ENCODE measurements around the gene ANO10. TPM values are rescaled to one million over a fixed set of nuclear protein-coding genes. Genes with fewer than 3 reads are reported as not detected.
"Not testable (repeated sequence)": the region's sequence is repeated elsewhere in the genome, so short reads cannot be mapped to it uniquely, and the experiment has no call there.

The ANO10 gene
- total RNA-seq, 1 experiment from 2014 or later, result 8.5 TPM

DNA sequence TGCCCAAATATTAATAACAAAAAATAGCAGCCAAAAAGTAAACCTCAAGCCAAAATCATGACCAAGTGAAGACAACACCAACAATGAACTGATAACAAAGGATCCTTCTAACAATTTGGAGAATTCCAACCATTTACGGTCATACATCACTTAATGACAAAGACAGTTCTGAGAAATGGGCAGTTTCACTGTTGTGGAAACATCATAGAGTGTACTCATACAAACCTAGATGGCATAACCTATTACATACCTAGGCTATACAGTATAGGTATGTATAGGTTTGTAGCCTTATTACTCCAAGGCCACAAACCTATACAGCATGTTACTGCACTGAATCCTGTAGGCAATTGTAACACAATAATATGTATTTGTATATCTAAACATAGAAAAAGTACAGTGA is 12.4 kb downstream of the ANO10 start:
- no peak for DNase-seq
- no peaks in the 10 kb centered on the region for H3K9me3 ChIP-seq (replicated peaks)
- no peak overlapping the region for H3K4me3 ChIP-seq
- no peaks in the 10 kb centered on the region for H3K36me3 ChIP-seq
- no peak overlapping the region for H3K27ac ChIP-seq
- H3K27me3 ChIP-seq, result no peaks in the 10 kb centered on the region
- H3K4me1 ChIP-seq, result no peaks in the 10 kb centered on the region

DNA sequence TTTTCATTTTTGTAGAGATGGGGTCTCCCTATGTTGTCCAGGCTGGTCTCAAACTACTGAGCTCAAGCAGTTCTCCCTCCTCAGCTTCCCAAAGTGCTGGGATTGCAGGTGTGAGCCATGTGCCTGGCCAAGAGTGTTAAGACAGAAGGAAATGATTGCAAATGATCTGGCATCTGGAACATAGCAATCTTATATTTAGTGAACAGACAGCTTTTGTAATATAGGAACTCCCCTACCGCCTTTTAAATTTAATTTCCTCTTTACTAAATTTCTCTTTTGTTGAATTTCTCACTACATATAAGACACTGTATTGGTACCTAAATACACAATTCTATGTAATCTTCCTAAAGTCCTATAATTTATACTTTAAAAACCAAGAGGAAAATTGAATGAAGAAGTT is 13.1 kb downstream of the ANO10 start:
- Histone ChIP-seq H3K36me3 (no peaks in the 10 kb centered on the region), H3K27me3 (no peaks in the 10 kb centered on the region), H3K27ac (no peak overlapping the region), H3K9me3 (replicated peaks) (no peaks in the 10 kb centered on the region), H3K4me3 (no peak overlapping the region), H3K4me1 (no peaks in the 10 kb centered on the region)
- DNase-seq, result no peak

DNA sequence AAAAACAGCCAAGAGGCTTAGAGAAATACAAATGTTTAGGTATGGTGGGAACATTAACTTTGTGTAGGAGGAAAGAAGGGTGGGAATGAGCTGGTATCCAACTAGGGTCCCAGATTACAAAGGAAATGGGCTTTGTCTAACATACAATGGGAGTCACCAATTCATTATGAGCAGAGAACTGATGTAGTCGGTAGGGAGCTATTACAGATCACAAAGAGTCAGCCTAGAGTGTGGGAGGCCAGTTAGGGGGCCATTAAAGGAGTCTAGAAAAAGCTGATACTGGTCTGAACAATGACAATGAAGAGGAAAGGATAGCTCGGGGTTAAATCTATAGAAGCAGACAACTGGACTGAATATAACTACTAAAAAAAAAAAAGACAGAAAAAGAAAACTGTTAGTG is 15.5 kb downstream of the ANO10 start:
- Histone ChIP-seq H3K27me3 (no peaks in the 10 kb centered on the region), H3K4me1 (no peaks in the 10 kb centered on the region), H3K36me3 (no peaks in the 10 kb centered on the region), H3K4me3 (no peak overlapping the region), H3K9me3 (replicated peaks) (no peaks in the 10 kb centered on the region), H3K27ac (no peak overlapping the region)
- no peak for DNase-seq

DNA sequence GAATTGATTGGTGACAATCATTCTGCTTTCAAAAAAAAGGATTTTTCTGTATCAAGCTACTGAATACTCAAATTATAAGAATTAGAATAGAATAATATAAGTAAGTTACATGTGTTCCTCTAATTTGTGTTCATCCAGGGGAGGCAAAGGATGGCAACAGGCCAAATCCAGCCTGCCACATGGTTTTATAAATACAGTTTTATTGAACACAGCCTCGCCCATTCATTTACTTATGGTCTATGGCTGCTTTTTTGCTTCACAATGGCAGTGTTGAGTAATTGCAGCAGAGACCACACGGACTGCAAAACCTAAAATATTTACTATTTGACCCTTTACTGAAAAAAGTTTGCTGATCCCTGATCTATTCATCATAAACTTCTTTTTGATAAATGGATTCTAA is 21.9 kb downstream of the ANO10 start:
- not testable (repeated sequence) for H3K27ac ChIP-seq; H3K4me1 ChIP-seq; H3K9me3 ChIP-seq (replicated peaks); H3K27me3 ChIP-seq; DNase-seq; H3K36me3 ChIP-seq; H3K4me3 ChIP-seq

DNA sequence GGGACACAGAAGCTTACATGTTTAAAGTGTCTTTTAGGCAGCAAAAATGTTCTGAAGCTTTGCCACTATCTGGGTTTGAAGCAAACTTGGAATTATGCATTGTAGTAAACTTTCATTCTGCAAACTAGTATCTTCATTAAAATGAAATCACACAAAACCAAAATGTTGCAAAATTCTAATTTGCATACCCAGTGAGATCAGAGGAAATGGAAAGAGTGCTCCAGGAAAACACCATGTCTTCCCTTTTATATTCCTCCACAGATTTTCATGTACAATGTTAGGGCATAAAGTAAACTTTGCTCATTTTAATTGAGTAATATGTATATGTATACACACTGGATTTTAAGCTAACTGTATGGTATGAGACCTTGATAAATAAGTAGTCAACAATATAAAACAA is 23.9 kb downstream of the ANO10 start:
- H3K36me3 ChIP-seq, result no peaks in the 10 kb centered on the region
- no peaks in the 10 kb centered on the region for H3K27me3 ChIP-seq
- no peak for DNase-seq
- no peak overlapping the region for H3K4me3 ChIP-seq
- H3K9me3 ChIP-seq (replicated peaks), result no peaks in the 10 kb centered on the region
- no peak overlapping the region for H3K27ac ChIP-seq
- H3K4me1 ChIP-seq, result no peaks in the 10 kb centered on the region

DNA sequence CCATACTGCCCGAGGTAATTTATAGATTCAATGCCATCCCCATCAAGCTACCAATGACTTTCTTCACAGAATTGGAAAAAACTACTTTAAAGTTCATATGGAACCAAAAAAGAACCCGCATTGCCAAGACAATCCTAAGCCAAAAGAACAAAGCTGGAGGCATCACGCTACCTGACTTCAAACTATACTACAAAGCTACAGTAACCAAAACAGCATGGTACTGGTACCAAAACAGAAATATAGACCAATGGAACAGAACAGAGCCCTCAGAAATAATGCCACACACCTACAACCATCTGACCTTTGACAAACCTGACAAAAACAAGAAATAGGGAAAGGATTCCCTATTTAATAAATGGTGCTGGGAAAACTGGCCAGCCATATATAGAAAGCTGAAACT is 25.6 kb downstream of the ANO10 start:
- DNase-seq; H3K27ac ChIP-seq; H3K4me3 ChIP-seq; H3K27me3 ChIP-seq; H3K4me1 ChIP-seq; H3K9me3 ChIP-seq (replicated peaks); H3K36me3 ChIP-seq: not testable (repeated sequence)

DNA sequence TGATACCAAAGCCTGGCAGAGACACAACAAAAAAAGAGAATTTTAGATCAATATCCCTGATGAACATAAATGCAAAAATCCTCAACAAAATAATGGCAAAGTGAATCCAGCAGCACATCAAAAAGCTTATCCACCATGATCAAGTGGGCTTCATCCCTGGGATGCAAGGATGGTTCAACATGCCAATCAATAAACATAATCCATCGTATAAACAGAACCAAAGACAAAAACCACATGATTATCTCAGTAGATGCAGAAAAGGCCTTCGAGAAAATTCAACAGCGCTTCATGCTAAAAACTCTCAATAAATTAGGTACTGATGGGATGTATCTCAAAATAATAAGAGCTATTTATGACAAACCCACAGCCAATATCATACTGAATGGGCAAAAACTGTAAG is 26.5 kb downstream of the ANO10 start:
- H3K36me3 ChIP-seq, H3K4me1 ChIP-seq, H3K27ac ChIP-seq: not testable (repeated sequence)

DNA sequence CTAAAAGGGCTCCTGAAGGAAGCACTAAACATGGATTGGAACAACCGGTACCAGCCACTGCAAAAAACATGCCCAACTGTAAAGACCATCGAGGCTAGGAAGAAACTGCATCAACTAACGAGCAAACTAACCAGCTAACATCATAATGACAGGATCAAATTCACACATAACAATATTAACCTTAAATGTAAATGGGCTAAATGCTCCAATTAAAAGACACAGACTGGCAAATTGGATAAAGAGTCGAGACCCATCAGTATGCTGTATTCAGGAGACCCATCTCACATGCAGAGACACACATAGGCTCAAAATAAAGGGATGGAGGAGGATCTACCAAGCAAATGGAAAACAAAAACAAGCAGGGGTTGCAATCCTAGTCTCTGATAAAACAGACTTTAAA is 28.2 kb downstream of the ANO10 start:
- not testable (repeated sequence) for DNase-seq; H3K4me1 ChIP-seq; H3K27ac ChIP-seq; H3K9me3 ChIP-seq (replicated peaks); H3K27me3 ChIP-seq; H3K36me3 ChIP-seq; H3K4me3 ChIP-seq

More for the DNA sequence above, 26.5 kb downstream of the ANO10 start:
- not testable (repeated sequence) for H3K27me3 ChIP-seq; DNase-seq; H3K4me3 ChIP-seq; H3K9me3 ChIP-seq (replicated peaks)

DNA sequence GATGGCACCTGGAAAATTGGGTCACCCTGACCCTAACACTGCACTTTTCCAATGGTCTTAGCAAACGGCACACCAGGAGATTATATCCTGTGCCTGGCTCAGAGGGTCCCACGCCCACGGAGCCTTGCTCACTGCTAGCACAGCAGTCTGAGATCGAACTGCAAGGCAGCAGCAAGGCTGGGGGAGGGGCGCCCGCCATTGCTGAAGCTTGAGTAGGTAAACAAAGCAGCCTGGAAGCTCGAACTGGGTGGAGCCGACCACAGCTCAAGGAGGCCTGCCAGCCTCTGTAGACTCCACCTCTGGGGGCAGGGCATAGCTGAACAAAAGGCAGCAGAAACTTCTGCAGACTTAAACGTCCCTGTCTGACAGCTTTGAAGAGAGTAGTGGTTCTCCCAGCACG is 29.9 kb downstream of the ANO10 start:
- not testable (repeated sequence) for H3K27ac ChIP-seq; H3K9me3 ChIP-seq (replicated peaks); H3K36me3 ChIP-seq; H3K4me1 ChIP-seq; H3K27me3 ChIP-seq; H3K4me3 ChIP-seq; DNase-seq

DNA sequence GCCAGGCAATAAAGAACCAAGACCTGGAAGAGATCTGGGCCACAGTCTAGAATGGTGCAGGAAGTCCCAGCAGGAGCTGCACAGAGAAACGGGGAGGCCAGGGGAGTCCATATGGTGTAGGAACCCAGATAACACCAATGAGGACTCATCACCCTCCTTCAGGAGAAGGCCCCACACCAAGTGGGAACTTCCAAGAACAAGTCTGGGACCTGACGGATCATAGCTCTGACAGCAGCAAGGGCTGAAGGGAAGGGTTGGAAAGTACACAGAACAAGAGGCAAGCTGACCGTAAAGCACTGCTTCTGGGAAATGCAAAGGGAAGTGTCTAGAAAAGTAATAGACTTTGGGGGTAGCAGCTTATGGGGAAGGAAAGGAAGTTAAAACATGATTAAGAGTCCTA is 34.5 kb downstream of the ANO10 start:
- Histone ChIP-seq H3K27ac (no peak overlapping the region), H3K9me3 (replicated peaks) (no peaks in the 10 kb centered on the region), H3K4me3 (no peak overlapping the region), H3K4me1 (no peaks in the 10 kb centered on the region), H3K27me3 (no peaks in the 10 kb centered on the region), H3K36me3 (no peaks in the 10 kb centered on the region)
- DNase-seq, result no peak

DNA sequence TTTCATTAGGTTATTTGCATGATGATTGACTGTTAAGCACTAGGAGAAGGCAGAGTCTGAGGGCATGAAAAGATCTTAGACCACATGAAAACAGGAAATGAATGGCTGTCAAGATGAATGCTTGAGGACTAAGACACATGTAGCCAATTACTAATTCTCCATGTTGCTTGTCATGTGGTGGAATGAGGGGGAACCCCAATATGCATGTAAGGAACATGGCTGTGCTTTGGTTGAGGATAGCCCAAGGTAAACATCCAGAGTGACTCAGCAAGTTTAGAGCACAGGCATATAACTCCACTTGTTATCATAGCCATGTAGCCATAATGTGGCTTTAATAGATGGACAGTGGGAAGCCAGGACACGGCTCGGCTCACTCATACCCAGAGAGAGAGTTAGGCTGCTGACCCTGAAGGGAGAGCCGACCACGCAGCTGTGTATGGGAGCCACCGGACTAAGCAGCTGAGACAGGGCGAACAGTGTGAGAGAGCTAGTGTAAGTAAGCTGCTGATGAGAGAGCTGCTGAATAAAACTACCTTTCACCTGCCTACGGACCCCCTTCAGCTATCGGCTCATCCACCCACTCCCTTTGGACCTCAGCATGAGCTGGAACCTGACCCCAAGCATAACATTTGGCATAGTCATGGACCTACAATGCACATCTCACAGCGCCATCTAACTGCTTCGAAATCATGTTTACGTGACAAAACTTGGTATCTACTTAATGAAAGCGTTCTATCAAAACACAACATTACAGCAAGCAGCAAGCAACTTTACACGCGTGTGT is 37.6 kb downstream of the ANO10 start:
- no peak overlapping the region for H3K27ac ChIP-seq
- H3K27me3 ChIP-seq, result no peaks in the 10 kb centered on the region
- H3K4me3 ChIP-seq, result no peak overlapping the region
- H3K4me1 ChIP-seq, result no peaks in the 10 kb centered on the region
- no peaks in the 10 kb centered on the region for H3K9me3 ChIP-seq (replicated peaks)
- DNase-seq, result no peak
- H3K36me3 ChIP-seq, result no peaks in the 10 kb centered on the region

DNA sequence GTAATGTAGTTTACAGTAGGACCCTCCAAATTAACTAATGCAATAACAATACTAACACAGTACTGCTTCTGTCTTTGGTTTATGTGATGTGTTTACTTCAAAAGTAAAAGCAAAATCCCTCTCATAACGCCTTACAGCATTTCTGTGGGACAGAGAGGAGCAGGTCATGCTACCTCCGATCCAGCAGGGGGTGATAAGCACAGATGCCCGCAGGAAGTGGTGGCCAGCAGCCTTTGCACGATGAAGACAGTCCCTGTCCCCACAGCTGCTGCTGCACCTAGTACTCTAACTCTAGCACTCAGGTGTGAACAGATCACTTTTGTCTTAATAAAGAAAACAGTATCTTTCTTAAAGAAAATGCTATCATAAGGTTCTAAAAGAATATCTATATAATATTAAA is 38.3 kb downstream of the ANO10 start:
- no peaks in the 10 kb centered on the region for H3K9me3 ChIP-seq (replicated peaks)
- no peak overlapping the region for H3K27ac ChIP-seq
- no peaks in the 10 kb centered on the region for H3K36me3 ChIP-seq
- H3K4me3 ChIP-seq, result no peak overlapping the region
- no peaks in the 10 kb centered on the region for H3K27me3 ChIP-seq
- peak in 1 of 2 experiments; percentile 3 for DNase-seq
- H3K4me1 ChIP-seq, result no peaks in the 10 kb centered on the region

DNA sequence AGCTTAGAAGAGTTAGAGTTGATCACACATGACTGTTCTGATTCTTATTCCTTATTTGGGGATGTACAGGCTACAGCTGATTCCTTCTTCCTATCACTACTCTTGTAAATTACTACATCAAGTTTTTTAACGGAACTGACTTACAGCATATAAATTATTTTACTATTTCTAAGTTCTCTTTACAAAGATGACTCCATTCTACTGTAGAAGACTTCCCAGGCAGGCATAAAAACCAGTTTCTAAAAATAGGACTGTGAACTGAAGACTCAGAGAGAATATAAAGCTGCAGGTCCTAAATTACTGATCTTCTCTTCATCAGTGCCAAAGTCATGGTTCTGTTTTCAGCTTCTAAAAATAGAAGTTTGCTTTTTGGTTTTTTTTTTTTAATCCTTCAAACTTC is 38.9 kb downstream of the ANO10 start:
- no peak for DNase-seq
- Histone ChIP-seq H3K9me3 (replicated peaks) (no peaks in the 10 kb centered on the region), H3K36me3 (no peaks in the 10 kb centered on the region), H3K4me3 (no peak overlapping the region), H3K4me1 (no peaks in the 10 kb centered on the region), H3K27ac (no peak overlapping the region), H3K27me3 (no peaks in the 10 kb centered on the region)

DNA sequence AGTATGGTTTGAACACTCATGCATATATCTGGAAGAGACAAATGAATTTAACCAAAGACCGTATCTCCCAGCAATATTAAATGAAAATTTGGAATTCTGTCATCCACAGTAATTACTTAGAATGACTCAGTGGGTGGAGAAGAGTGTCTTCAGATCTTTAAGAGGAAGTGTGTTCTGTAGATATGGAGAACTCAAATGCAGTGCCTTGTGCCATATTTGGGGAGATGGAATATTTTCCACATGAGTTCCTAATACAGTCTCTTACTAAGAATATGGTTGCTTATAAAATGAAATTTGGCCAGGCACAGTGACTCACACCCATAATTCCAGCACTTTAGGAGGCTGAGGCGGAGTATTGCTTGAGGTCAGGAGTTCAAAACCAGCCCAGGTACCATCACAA is 40.5 kb downstream of the ANO10 start:
- H3K9me3 ChIP-seq (replicated peaks), result no peaks in the 10 kb centered on the region
- H3K27me3 ChIP-seq, result no peaks in the 10 kb centered on the region
- no peak overlapping the region for H3K4me3 ChIP-seq
- no peak overlapping the region for H3K27ac ChIP-seq
- H3K36me3 ChIP-seq, result no peaks in the 10 kb centered on the region
- DNase-seq, result no peak
- H3K4me1 ChIP-seq, result no peaks in the 10 kb centered on the region

DNA sequence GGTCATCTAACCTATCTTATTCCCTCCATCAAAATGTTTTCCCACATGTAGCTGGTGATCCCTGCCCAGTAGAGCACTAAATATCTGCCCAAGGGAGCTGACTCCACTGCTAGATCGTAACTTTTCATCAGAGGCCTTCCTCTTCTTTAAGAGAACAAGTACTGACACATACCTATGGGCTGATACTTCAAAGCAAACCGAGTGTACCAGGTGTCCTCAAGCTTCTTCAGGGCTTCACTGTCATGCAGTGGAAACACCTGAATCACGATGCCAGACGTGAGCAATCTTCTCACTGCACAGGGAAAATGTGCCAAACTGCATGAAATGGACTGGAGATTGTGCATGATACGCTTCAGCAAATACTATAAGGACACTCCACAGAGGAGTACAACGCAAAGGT is 41.6 kb downstream of the ANO10 start:
- no peaks in the 10 kb centered on the region for H3K9me3 ChIP-seq (replicated peaks)
- H3K4me3 ChIP-seq, result no peak overlapping the region
- no peaks in the 10 kb centered on the region for H3K4me1 ChIP-seq
- no peak overlapping the region for H3K27ac ChIP-seq
- H3K27me3 ChIP-seq, result no peaks in the 10 kb centered on the region
- DNase-seq, result no peak
- H3K36me3 ChIP-seq, result no peaks in the 10 kb centered on the region

DNA sequence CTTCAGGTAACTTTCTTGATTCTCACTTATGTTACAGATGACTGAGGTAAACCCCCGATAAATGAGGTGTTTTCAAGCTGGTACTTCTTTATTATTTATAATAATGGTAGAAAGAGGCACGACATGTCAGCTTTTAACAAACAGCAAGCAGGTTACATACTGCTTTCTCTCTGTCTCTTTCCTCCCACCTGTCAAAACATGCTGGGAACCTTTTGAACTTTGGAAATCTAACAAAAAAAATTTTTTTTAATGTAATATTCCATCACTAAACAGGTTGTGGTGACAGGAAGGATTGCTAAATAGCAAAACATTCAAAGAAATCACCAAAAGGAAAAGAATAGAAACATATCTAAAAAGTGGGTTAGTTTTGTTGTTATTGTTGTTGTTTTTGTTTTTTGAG is 48.2 kb downstream of the ANO10 start:
- no peaks in the 10 kb centered on the region for H3K9me3 ChIP-seq (replicated peaks)
- H3K27me3 ChIP-seq, result no peaks in the 10 kb centered on the region
- H3K4me3 ChIP-seq, result no peak overlapping the region
- H3K36me3 ChIP-seq, result no peaks in the 10 kb centered on the region
- H3K4me1 ChIP-seq, result no peaks in the 10 kb centered on the region
- no peak overlapping the region for H3K27ac ChIP-seq
- no peak for DNase-seq

All from SJCRH30 (cell line).